ENCODE data around the gene C1QTNF3.

GRCh38 chr5:33976307-33976706, 66.7 kb downstream of the C1QTNF3 start:
- TF ChIP-seq POLR2AphosphoS5 (IDR thresholded peaks at IDR 0.05), result no peak
- TF ChIP-seq EP300 (IDR thresholded peaks at IDR 0.05), result no peak
- no peak for TF ChIP-seq CTCF (IDR thresholded peaks at IDR 0.05)
- TF ChIP-seq POLR2A (IDR thresholded peaks at IDR 0.05), result no peak
